ENCODE results near the gene MOBP.

The MOBP gene

GRCh38 chr3:39532777-39533176 lies 65.3 kb downstream of the MOBP start:
- H3K27me3 ChIP-seq (ENCODE audit: insufficient read depth, low read length, poor library complexity, severe bottlenecking): no peaks in the 10 kb centered on the region
- no peaks in the 10 kb centered on the region for H3K79me2 ChIP-seq (ENCODE audit: insufficient read depth, low read length)
- no peaks in the 10 kb centered on the region for H3K9me2 ChIP-seq (replicated peaks; ENCODE audit: low read depth, low read length)
- H3K36me3 ChIP-seq (ENCODE audit: insufficient read depth, low read length): no peaks in the 10 kb centered on the region
- H2AFZ ChIP-seq (ENCODE audit: low read length): no peak overlapping the region
- no peaks in the 10 kb centered on the region for H3F3A ChIP-seq (ENCODE audit: low read depth)
- TF ChIP-seq EZH2phosphoT487 (IDR thresholded peaks at IDR 0.05; ENCODE audit: borderline replicate concordance) (no peak), CTCF (conservative IDR thresholded peaks at IDR 0.05; ENCODE audit: low read length) (no peak)
- H3K4me3 ChIP-seq (ENCODE audit: low read length, poor library complexity, severe bottlenecking): no peak overlapping the region
- no peak overlapping the region for H3K4me2 ChIP-seq (ENCODE audit: low read depth, low read length, poor library complexity, severe bottlenecking)
- no peaks in the 10 kb centered on the region for H3K4me1 ChIP-seq (ENCODE audit: insufficient read depth, low read length, poor library complexity, severe bottlenecking)
- H3K9me3 ChIP-seq (ENCODE audit: insufficient read depth, low read depth, low read length): no peaks in the 10 kb centered on the region
- no peaks in the 10 kb centered on the region for H4K20me1 ChIP-seq (ENCODE audit: insufficient read depth, low read length, poor library complexity, severe bottlenecking)
- no peak overlapping the region for H3K9ac ChIP-seq (ENCODE audit: low read depth, low read length, poor library complexity, severe bottlenecking)

GRCh38 chr3:39533226-39533625 lies 65.7 kb downstream of the MOBP start:
- no peaks in the 10 kb centered on the region for H4K20me1 ChIP-seq (ENCODE audit: insufficient read depth, low read length, poor library complexity, severe bottlenecking)
- H3K4me1 ChIP-seq (ENCODE audit: insufficient read depth, low read length, poor library complexity, severe bottlenecking): no peaks in the 10 kb centered on the region
- H3K4me2 ChIP-seq (ENCODE audit: low read depth, low read length, poor library complexity, severe bottlenecking): no peak overlapping the region
- no peaks in the 10 kb centered on the region for H3K27me3 ChIP-seq (ENCODE audit: insufficient read depth, low read length, poor library complexity, severe bottlenecking)
- no peaks in the 10 kb centered on the region for H3K9me3 ChIP-seq (ENCODE audit: insufficient read depth, low read depth, low read length)
- no peak for TF ChIP-seq EZH2phosphoT487 (IDR thresholded peaks at IDR 0.05; ENCODE audit: borderline replicate concordance)
- TF ChIP-seq CTCF (conservative IDR thresholded peaks at IDR 0.05; ENCODE audit: low read length): no peak
- no peaks in the 10 kb centered on the region for H3K9me2 ChIP-seq (replicated peaks; ENCODE audit: low read depth, low read length)
- H3K4me3 ChIP-seq (ENCODE audit: low read length, poor library complexity, severe bottlenecking): no peak overlapping the region
- no peaks in the 10 kb centered on the region for H3F3A ChIP-seq (ENCODE audit: low read depth)
- no peak overlapping the region for H3K9ac ChIP-seq (ENCODE audit: low read depth, low read length, poor library complexity, severe bottlenecking)
- H2AFZ ChIP-seq (ENCODE audit: low read length): no peak overlapping the region
- no peaks in the 10 kb centered on the region for H3K79me2 ChIP-seq (ENCODE audit: insufficient read depth, low read length)
- H3K36me3 ChIP-seq (ENCODE audit: insufficient read depth, low read length): no peaks in the 10 kb centered on the region

GRCh38 chr3:39540162-39540921 lies 72.9 kb downstream of the MOBP start:
- Histone ChIP-seq H3K4me1 (ENCODE audit: insufficient read depth, low read length, poor library complexity, severe bottlenecking) (peaks cover 21% of the 10 kb centered on the region), H3K36me3 (ENCODE audit: insufficient read depth, low read length) (no peaks in the 10 kb centered on the region), H3F3A (ENCODE audit: low read depth) (no peaks in the 10 kb centered on the region), H3K79me2 (ENCODE audit: insufficient read depth, low read length) (no peaks in the 10 kb centered on the region), H3K4me2 (ENCODE audit: low read depth, low read length, poor library complexity, severe bottlenecking) (no peak overlapping the region), H3K27me3 (ENCODE audit: insufficient read depth, low read length, poor library complexity, severe bottlenecking) (no peaks in the 10 kb centered on the region), H2AFZ (ENCODE audit: low read length) (no peak overlapping the region), H3K4me3 (ENCODE audit: low read length, poor library complexity, severe bottlenecking) (no peak overlapping the region), H4K20me1 (ENCODE audit: insufficient read depth, low read length, poor library complexity, severe bottlenecking) (no peaks in the 10 kb centered on the region), H3K9me3 (ENCODE audit: insufficient read depth, low read depth, low read length) (no peaks in the 10 kb centered on the region), H3K9me2 (replicated peaks; ENCODE audit: low read depth, low read length) (no peaks in the 10 kb centered on the region), H3K9ac (ENCODE audit: low read depth, low read length, poor library complexity, severe bottlenecking) (no peak overlapping the region)
- TF ChIP-seq EZH2phosphoT487 (IDR thresholded peaks at IDR 0.05; ENCODE audit: borderline replicate concordance) (no peak), CTCF (conservative IDR thresholded peaks at IDR 0.05; ENCODE audit: low read length) (no peak)

Measured in Loucy (cell line).